Adrenal gland (tissue), 12 donors: ENCODE results near the gene LMF1. TPM values are rescaled to one million over a fixed set of nuclear protein-coding genes. Genes with fewer than 3 reads are reported as not detected.

Source experiments
- DNase-seq, 7 donors: peaks; one replicate each; pipeline ENCODE4 v3.0.0-alpha.2; 2019 to 2020
- H3K27ac ChIP-seq, 5 donors: fragments of 200-600 bp; sonication (generic) in 4 of 5; 1 replicate in 3 of 5; 2 replicates in 2 of 5; pipeline versions ENCODE4 v1.5.1 to v1.8.0; 2016 to 2020; ENCODE audit warnings: mild to moderate bottlenecking in 1 of 5
- H3K27me3 ChIP-seq: fragments of 200-600 bp; 2 replicates; pipeline ENCODE4 v1.8.0; 2021
- H3K36me3 ChIP-seq, 2 donors: fragments of 200-600 bp; replicated peaks in 1 of 2; 1 replicate in 1 of 2; 2 replicates in 1 of 2; pipeline versions ENCODE4 v1.5.1 to v1.8.0; 2018 to 2022
- H3K4me1 ChIP-seq, 2 donors: fragments of 200-600 bp; replicated peaks in 1 of 2; 1 replicate in 1 of 2; 2 replicates in 1 of 2; pipeline versions ENCODE4 v1.5.1 to v1.8.0; 2018 to 2021
- H3K4me3 ChIP-seq, 4 donors: fragments of 200-600 bp; sonication (generic) in 3 of 4; one replicate each; pipeline ENCODE4 v1.5.1; 2016 to 2018
- H3K9me3 ChIP-seq, 3 donors: fragments of 200-600 bp; sonication (generic) in 1 of 3; replicated peaks in 1 of 3; 1 replicate in 2 of 3; 2 replicates in 1 of 3; pipeline versions ENCODE4 v1.5.1 to v1.8.0; 2016 to 2021
- CTCF ChIP-seq, 6 experiments: fragments of 450-650 bp in 4 of 6; fragments of 200-600 bp in 2 of 6; sonication (generic) in 1 of 6; IDR thresholded peaks; 1 replicate in 5 of 6; 2 replicates in 1 of 6; pipeline versions ENCODE4 v1.5.1 to v1.8.0; 2016 to 2021; ENCODE audit warnings: antibody characterized with exemption in 6 of 6, mild to moderate bottlenecking in 2 of 6, moderate library complexity in 1 of 6
- POLR2A ChIP-seq, 2 donors: fragments of 450-650 bp; IDR thresholded peaks; one replicate each; pipeline ENCODE4 v1.6.1; 2017; ENCODE audit warnings: antibody characterized with exemption in 2 of 2, mild to moderate bottlenecking in 2 of 2, moderate library complexity in 1 of 2
- WGBS, 4 donors: extraction: QIAGEN DNeasy Blood & Tissue Kit in 2 of 4; methylation state at CpG; one replicate each; pipeline versions ENCODE4 v1.1.5 to v1.1.7; 2013 to 2017; 5-methylcytosine and 5-hydroxymethylcytosine counted together
- intact Hi-C, 2 donors: fragments of 100-400 bp; cut with DNase I; formaldehyde crosslinking; loops; one replicate each; pipeline versions ENCODE4 v1.14.1 to v1.15.0; 2022 to 2023
- polyA plus RNA-seq, 3 donors: library from polyadenylated mRNA; stranded (reverse); fragments of 200-250 nt in 2 of 3; fragments of 350-450 nt in 1 of 3; fragmentation: Illumina TruSeq in 1 of 3; extraction: RNeasy Lipid Tissue Mini Kit (QIAGEN cat#74804) in 1 of 3; gene quantifications; one replicate each; pipeline ENCODE4 v1.2.3, GENCODE V29; 2013 to 2014
- total RNA-seq, 9 donors: library from RNA; depleted of rRNA in 4 of 9; stranded (reverse); fragments of >200 nt in 4 of 9; fragments of 120-200 nt in 1 of 9; fragmentation: NEBNext Ultra II Directional in 1 of 9; extraction: Animal tissue kit (Norgen Biotek cat#: 25700) in 1 of 9; gene quantifications; one replicate each; pipeline versions ENCODE4 v1.1.0 to v1.2.4, GENCODE V29; 2013 to 2023
- donor health status: healthy with polysubstance abuse.
- donor health status: Bipolar disorder and iron deficiency.
- donor health status: DM: yes; HTN: yes; CAD: no.
- donor health status: DM: no; HTN: no; CAD: no.
- donor health status: DM: no; HTN: no; CAD: no.
- donor health status: DM: yes; HTN: yes; CAD: no.

The LMF1 gene
- total and polyA plus RNA-seq, 12 donors = 10.5 to 101 (median 36.3) TPM

DNA sequence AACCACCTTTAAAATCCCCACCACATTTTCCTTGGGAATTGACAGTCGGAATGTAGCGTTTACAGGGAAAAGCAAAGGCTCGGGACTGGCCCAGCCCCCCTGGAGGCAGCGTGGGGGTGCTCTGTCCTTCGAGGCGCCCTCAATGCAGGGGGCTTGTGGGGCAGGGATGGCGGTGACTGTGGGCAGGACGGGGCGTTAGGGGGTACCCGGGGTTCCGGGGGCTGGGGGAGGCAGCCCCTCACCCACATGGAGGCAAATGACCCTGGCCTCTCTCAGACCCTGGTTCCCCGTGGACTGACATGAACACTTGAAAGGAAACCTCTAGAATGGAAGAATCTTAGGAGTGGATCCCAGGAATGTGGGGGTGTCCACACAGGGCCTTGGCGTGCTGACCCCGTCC is 91.9 kb downstream of the LMF1 start:
- WGBS, 4 donors = 78 to 94% (median 88%) methylated on average over 7 to 14 of the region's 14 CpGs
- intact Hi-C loops = no loop called here
- no peak overlapping the region for H3K4me3 ChIP-seq
- H3K27ac ChIP-seq = no peak overlapping the region
- H3K4me1 ChIP-seq = no peaks in the 10 kb centered on the region
- H3K27me3 ChIP-seq = no peaks in the 10 kb centered on the region
- no peaks in the 10 kb centered on the region for H3K36me3 ChIP-seq
- no peaks in the 10 kb centered on the region for H3K9me3 ChIP-seq
- DNase-seq = no peak
- no peak for TF ChIP-seq CTCF (IDR thresholded peaks at IDR 0.05)
- no peak for TF ChIP-seq POLR2A (IDR thresholded peaks at IDR 0.05)

- 84 to 93% (median 87%) methylated on average over 22 to 44 of the region's 44 CpGs for WGBS, 4 donors
- no peak overlapping the region for H3K27ac ChIP-seq
- TF ChIP-seq CTCF (IDR thresholded peaks at IDR 0.05) = no peak
- no peak for TF ChIP-seq POLR2A (IDR thresholded peaks at IDR 0.05)
- H3K9me3 ChIP-seq = no peaks in the 10 kb centered on the region
- intact Hi-C loops = no loop called here
- H3K36me3 ChIP-seq = no peaks in the 10 kb centered on the region
- H3K27me3 ChIP-seq = no peaks in the 10 kb centered on the region
- H3K4me3 ChIP-seq = no peak overlapping the region
- no peaks in the 10 kb centered on the region for H3K4me1 ChIP-seq
- no peak for DNase-seq
These were observed 92.6 kb downstream of the LMF1 start for GRCh38 chr16:878072-878784.

DNA sequence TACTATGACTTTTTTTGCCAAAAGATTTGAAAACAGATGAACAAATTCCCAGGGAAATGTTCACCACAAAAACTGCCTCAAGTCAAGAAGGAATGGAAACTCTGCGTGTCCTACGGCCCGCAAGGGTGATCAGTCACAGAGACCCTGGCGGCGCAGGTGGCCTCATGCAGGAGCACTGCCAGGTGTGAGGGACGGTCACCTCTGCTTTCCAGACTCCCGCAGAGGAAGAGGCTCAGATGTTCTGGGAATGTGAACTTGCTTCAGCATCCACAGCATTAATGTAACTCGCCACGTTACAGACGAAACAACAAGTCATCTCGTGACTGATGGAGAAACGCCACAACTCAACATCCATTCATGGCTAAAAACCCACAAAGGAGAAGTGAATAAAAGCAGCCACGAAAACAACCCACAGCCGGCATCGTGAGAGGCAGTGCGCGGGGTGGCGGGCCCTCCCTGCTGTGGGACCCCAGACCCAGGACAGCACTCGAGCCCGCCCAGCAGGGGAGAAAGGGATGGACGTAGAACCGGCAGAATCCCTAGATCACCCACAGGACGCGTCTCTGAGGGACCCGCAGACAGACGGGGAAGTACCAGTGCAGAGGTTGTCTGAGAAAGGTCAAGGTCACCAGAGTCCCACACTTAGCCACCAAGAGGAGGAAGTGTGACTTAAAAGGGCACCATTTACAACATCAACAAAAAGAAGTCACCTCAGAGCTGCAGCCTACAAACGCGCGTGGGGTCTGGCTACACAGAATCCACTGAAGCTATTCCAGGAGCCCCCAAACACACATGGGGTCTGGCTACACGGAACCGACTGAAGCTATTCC is 93.3 kb downstream of the LMF1 start:
- Histone ChIP-seq H3K27ac (no peak overlapping the region), H3K4me3 (no peak overlapping the region), H3K9me3 (no peaks in the 10 kb centered on the region), H3K36me3 (no peaks in the 10 kb centered on the region), H3K27me3 (no peaks in the 10 kb centered on the region), H3K4me1 (no peaks in the 10 kb centered on the region)
- TF ChIP-seq POLR2A (IDR thresholded peaks at IDR 0.05) (no peak), CTCF (IDR thresholded peaks at IDR 0.05) (no peak)
- WGBS, 4 donors = 82 to 94% (median 84%) methylated on average over 23 to 31 of the region's 31 CpGs
- intact Hi-C loops = no loop called here
- DNase-seq = no peak

DNA sequence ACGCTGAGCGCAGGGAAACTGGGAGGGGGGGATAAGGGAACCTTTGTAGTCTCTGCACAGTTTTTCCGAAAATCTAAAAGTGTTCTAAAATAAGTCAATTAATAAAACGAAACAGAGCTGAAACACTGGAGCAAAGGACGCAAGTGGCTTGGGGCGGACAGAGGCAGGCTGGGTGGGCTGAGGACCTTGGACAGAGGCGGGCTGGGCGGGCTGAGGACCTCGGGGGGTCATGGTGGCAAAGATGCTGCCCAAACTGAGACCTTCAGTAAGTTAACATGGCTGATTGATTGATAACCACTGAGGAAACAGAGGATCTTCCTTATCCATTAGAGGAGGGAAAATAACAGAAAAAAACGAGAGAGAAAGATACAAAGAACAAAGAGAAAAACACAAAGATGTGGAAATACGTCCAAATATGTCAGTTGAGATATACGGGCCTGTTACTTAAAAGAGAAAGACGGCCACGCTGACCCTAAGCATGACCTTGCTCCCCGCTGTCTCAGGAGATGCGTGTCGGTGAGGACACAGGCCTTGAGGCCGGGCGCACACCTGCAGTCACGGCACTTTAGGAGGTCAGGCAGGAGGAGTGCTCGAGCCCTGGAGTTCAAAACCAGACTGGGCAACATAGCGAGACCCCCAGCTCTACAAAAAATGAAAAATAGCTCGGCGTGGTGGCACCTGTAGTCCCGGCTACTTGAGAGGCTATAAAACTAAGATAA is 94.1 kb downstream of the LMF1 start:
- H3K9me3 ChIP-seq = no peaks in the 10 kb centered on the region
- H3K27ac ChIP-seq = no peak overlapping the region
- no peak overlapping the region for H3K4me3 ChIP-seq
- no peaks in the 10 kb centered on the region for H3K4me1 ChIP-seq
- intact Hi-C loops = no loop called here
- no peaks in the 10 kb centered on the region for H3K36me3 ChIP-seq
- H3K27me3 ChIP-seq = no peaks in the 10 kb centered on the region
- 81 to 88% (median 84%) methylated on average over 25 of the region's 25 CpGs for WGBS, 4 donors
- TF ChIP-seq POLR2A (IDR thresholded peaks at IDR 0.05) = no peak
- no peak for DNase-seq
